OCI-LY3 (cell line): ENCODE measurements around the gene ZCCHC24.

Source experiments
- CTCF ChIP-seq: fragments of 200-600, 300-600 bp; sonication (generic); IDR thresholded peaks from 2 replicates; pipeline ENCODE4 v1.5.1; 2014; ENCODE audit warnings: antibody characterized with exemption, low read length, low read depth
- EZH2phosphoT487 ChIP-seq: fragments of 200-600 bp; shearing (Covaris generic); IDR thresholded peaks from 2 replicates; pipeline ENCODE4 v1.6.1; 2018; ENCODE audit warnings: antibody characterized with exemption, mixed run types, low read depth

GRCh38 chr10:79472449-79472848 is 27.0 kb upstream of the ZCCHC24 start:
- TF ChIP-seq CTCF, result no peak
- TF ChIP-seq EZH2phosphoT487, result no peak
